GM19043 (cell line): ENCODE data around the gene RGL4.

Experiments used
- ATAC-seq: cut with Tn5 transposase; IDR thresholded peaks from one replicate; pipeline ENCODE4 v1.9.1; 2021; ENCODE audit warnings: low read depth; ENCODE audit not compliant: unreplicated experiment

The RGL4 gene

DNA sequence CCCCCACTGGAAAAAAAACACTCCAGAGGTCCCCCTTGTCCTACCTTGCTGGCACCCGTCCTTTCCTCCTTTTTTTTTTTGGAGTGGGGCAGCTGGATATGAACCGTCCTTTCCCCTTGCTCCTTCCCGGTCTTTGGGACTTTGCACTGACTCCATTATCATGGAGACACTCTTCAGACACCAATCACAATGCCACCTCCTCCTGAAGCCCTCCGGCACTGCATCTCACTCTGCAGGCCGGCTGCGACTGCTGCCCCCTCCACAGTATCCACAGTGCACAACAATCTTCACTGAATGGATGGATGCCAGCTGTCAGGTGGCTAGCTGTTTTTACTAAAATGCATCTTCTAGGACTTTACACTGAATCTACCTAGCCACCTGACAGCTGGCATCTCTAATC lies 12.7 kb upstream of the RGL4 start:
- ATAC-seq, result no peak

DNA sequence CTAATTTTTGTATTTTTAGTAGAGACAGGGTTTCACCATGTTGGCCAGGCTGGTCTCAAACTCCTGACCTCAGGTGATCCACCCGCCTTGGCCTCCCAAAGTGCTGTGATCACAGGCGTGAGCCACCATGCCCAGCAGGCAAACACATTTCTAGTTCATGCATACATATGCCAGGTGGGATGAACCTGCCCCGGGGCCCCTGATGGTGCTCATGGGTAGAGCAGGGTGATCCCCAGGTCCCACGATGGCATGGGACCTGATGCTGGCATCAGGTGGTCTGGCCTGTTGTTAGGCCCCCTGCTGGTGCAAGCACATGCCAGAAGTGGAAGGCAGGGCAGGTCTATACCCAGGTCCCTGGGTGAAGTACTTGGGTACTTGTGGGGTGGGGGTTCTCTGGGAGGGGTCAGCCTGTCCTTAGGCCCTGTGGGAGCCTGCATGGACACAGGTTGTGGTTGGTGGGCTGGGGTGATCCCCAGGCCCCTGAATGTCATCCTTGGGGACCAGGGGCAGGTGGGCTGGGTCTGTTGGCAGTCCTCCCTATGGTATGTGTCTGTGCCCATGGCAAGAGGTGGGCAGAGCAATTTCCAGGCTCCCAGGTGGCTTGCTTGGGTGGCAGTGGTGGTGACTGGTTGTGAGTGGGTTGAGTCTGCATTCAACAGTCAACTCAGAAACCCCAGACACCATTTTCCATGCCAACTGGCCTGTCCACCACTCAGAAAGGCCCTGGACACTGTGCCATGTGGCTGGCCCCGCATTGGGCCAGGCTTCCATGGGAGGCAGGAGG lies 9.6 kb upstream of the RGL4 start:
- no peak for ATAC-seq

DNA sequence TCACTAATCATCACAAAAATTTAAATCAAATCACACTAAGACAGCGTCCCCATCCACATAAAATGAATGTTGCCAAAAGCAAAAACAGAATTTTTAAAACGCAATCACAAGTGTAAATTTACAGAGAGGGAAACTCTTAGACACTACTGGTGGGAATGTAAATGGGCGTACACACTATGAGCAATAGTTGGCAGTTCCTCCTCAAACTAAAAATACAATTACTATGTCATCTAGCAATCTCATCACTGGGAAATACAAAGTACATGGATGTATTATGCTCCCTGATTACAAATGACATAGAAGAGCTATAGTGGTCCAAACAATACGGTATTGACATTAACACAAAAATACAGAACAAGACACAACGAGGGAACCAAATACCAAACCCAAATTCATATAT lies 8.7 kb upstream of the RGL4 start:
- no peak for ATAC-seq

DNA sequence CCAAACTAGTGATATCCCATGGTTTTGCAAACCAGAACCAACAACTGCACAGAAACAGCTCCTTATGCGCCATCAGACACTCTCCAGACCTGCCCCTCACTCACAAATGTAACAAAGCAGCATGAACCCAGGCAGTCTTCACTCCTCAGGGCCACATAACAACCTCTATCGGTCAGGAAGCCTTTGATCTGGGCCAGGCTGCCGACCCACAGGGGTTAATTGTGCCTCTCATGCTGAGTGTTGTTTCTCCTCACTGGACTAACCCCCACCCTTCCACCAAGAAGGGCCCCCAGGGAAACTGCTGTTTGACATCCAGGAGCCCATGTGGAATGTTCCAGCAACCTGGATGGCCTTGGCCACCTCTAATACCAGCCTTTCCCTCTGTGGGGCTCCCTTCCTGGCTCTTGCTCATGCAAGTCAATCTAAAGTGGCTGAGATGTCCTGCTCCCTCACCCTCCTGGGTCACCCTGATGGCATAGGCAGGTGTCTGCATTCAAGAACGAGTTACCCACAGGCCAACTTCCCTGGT lies 7.9 kb upstream of the RGL4 start:
- ATAC-seq, result no peak

DNA sequence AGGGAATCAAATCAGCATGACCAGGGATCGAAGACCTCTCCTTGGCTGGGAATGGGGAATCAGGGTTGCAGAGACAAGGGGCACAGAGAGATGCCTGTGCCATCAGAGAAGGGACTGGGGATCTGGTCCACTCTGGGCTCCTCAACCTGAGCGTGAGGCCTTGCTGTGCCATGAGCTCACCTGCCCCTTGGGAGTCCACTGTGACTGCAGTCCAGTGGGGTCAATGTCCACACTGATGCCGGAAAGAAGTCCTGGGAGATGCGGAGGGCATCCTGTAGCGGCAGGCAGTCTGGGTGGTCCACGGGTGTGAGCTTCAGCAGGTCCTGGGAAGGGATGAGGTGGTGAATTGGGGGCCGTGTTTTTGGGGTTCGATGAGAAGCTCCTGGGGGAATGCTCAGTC lies 7.3 kb upstream of the RGL4 start:
- no peak for ATAC-seq

DNA sequence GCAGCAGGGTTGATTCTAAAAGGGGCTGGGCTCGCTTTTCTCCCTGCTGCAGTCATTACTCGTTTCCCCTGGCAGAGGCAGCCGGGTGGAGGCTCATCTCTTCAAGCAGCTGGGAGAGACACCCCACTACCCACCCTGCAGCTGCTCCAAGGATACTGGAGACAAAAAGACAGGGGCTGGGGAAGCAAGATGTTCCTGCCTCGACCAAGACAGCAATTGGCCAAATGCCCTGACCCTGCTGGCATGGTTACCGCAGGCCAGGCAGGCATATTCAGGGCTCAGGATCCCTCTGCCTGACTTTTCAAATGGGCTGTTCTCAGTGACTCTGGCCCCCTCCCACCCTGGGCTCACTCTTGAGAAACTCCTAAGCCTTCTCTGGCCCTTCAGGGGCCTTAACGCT lies 6.8 kb upstream of the RGL4 start:
- ATAC-seq, result no peak

DNA sequence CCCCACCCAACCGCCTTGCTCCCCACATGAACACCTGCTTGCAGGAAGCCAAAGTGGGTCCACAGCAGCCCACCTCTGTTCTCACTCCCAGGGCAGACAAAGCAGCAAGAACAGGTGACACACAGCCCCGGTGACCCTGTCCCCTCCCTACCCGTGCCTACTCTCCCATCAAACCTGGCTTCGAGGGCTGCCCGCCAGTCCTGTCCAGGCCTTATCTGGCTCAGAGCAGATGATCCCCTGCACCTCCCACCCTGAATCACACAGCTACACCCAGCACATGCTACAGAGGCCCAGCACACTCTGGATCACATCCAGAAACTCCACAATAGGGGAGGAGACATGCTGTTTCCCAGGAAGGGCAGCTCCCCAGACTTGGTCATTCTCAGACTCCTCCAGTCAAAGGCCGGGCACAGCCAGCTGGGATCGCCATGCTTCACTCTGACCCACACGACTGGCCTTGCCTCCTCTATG lies 6.2 kb upstream of the RGL4 start:
- no peak for ATAC-seq

DNA sequence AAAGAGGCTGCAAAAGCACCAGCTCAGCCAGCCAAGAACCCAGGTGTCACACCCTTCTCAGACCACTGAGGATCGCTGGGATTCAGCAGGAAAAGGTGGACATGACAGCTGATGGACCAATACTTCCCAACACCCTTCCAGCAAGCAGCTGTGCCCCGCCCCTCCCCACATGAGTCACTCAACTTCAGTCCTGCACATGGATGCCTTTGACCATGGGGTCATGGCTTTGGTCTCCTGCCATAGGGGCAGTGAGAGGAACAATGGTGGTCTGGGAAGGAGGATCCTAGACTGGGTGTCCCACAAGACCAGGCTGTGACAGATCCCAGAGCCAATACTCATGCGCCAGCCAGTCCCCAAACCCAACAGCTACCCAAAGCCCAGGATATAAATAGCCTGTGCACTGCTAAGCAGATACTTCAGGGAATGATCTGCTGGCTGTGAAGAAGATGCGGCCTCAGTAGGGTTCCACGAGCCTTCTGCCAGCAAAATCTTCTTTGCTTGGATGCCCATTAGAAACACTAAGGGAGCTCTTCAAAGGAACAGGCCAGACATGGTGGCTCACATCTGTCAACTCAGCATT lies 5.5 kb upstream of the RGL4 start:
- ATAC-seq, result no peak

DNA sequence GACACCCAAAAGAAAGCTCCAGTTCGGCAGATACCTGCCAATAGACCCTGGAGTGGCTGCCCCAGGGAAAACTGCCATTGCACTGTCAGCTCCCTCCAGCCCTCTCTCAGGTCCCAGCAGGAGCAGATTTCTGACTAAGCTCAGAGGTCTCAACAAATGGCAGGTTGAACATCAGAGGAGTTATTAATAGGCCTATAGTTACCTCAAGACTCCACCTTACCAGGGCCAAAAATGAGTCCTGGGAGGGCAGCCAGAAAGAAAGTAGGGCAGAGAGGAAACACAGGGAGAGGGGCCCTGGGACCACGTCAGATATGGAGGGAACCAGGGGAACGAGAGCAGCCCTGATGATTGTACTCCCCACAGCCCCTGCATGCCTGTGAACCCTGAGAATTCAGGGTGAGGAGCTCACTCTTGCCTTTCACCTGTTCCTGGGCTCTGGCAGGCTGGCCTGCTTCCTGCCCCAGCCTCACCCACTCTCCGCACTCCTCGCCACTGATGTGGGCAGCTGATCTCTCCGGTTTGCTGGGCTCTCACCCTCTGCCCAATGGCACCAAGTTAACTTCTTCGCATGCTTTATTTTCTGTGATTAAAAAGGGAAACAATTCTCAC lies 4.3 kb upstream of the RGL4 start:
- no peak for ATAC-seq

DNA sequence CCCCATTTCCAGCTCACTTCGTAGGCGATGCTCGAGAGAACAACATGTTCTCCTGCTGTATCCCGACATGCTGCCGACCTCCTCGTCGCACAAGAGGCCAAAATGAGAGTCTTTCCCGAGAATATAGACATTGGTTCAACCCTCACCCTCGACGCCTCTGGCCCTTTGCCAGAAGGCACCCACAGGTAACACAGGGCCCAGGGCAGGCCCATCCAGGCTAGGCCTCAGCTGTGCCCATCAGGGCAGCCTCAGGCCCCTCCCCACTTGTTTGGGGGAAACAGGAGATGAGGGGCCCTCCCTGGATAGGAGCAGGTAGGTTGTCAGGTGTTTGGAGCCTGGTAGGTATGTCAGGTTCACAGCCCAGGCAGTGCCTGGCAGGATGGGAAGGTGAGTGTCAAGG lies 2.7 kb upstream of the RGL4 start:
- ATAC-seq, result no peak

DNA sequence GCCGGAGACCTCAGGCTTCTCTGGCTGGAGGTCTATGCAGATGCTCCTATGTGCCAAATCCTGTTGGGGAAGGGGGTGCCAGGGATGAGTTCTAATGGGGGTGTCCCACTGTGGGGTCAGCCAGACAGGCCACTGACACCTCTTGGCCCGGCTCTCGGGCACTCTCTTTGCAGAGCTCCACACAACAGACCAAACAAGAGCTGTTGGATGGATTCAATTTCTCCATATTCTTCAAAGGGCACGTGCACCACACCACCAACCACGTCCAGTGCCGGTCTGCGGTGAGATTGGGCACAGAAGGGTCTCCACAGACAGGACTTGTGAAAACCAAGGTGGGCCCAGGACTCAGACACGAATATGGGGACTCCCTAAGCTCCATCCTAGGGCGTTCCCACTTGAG lies 2.2 kb upstream of the RGL4 start:
- no peak for ATAC-seq

DNA sequence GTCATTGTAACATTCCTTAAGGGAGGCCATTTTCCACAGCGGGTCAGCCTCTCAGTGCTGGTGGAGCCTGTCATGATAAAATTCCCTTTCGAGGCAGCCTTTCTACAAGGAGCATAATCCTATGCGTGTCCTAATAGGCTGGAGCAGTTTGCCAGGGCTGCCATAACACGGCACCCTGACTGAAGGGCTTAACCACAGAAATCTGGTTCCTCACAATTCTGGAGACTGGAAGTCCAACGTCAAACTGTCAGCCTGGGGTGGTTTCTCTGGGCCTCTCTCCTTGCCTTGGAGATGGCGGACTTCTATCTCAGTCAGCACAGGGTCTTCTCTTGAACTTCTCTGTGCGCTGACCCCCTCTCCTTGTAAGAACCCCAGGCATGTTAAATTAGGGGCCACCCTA lies 1.4 kb upstream of the RGL4 start:
- no peak for ATAC-seq

DNA sequence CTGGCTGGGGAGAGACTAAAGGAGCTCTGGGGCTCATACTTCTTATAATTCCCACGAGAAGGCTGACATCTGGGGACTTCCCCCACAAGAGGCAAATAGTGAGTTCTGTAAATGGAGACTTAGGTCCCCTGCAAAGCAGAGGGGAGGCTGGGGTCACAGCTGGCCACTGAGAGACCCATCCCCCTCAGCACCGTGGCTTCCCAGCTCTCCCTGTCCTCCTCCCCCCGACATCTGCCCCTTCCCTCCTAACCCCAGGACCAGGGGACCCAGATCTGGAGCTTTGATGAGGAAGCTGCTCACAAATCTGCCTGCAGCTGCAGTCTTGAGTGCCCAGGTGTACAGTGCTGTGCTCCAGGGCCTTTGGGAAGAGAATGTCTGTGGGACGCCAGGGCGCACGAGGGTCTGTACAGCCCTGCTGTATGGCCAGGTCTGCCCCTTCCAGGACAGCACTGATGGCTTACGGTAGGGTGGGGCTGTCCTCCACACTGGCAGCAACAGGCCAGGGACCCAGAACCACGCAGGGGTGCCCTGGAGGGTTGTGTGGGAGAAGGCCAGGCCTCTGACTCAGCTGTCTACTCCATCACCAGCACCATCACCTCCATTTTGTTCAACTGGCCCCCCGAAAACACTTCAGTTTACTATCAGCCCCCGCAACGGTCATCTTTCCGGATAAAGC lies 1.1 kb downstream of the RGL4 start:
- ATAC-seq, result no peak

DNA sequence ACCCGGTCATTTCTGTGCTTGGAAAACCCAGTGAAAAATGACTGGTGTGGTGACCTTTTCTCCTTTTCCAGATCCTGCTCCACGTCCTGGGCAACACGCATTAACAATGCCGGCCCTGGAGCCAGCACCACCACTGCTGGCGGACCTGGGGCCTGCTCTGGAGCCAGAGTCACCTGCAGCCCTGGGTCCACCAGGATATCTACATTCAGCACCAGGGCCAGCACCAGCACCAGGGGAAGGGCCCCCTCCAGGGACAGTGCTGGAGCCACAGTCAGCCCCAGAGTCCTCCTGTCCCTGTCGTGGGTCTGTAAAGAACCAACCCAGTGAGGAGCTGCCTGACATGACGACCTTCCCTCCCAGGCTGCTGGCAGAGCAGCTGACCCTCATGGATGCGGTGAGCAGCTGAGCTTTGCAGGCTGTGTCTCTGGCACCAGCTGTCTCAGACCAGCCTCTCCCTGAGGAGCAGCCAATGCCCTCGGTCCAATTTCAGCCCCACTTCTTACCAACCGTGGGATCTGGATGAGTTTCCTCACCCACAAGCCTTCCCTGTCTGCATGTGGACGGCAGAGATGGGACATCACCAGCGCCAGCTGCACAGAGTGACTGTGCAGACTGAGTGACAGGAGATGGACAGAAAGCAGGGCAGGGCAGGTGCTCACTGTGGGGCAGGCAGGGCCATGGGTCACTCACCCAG lies 1.9 kb downstream of the RGL4 start:
- ATAC-seq, result no peak

DNA sequence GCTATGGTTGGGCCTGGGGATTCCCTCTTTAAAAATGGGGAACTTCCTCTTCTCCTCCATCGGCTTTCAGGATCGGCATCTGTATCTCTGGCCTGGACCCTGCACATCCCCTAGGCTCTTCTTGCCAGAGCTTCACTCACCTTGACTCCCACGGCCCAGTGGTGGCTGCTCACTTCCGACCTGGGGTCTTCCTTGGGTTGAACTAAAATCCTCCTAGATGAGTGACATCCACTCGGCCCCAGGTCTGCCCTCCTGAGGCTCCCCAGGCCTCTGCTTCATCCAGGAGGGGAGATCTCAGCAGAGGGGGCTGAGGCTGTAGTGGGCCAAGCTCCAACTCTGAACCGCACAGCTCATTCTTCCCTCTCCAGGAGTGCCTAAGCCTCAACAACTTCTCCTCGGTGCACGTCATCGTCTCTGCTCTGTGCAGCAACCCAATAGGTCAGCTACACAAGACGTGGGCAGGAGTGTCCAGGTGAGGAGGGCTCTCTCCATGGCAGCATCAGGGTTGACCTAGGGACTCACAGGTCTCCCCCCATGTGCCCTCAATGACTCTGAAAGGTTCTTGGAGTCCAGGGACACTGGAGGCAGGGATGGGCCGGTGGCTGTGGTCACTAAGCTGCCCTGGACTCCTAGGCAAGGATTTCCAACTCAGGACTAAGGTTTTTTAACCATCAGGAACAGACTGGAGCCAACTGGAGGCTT lies 3.3 kb downstream of the RGL4 start:
- no peak for ATAC-seq

DNA sequence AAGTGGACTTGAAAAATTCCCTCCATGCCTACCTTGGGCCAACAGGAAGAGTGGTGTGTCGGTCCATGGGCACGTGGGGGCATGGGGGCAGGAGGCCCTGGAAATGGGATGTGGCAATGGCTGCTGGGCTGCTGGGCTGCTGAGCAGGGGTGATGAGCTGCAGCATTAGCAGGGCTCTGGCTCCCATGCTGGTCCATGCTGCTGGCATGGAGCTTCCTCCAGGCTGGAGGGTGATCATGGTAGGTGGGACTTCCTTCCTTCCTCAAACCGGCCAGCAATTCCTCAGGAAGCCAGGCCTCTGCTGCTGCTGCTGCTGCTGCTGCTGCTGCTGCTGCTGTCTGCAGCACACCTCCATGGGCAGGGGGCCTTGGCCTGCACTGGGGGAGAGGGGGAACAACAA lies 4.3 kb downstream of the RGL4 start:
- no peak for ATAC-seq

DNA sequence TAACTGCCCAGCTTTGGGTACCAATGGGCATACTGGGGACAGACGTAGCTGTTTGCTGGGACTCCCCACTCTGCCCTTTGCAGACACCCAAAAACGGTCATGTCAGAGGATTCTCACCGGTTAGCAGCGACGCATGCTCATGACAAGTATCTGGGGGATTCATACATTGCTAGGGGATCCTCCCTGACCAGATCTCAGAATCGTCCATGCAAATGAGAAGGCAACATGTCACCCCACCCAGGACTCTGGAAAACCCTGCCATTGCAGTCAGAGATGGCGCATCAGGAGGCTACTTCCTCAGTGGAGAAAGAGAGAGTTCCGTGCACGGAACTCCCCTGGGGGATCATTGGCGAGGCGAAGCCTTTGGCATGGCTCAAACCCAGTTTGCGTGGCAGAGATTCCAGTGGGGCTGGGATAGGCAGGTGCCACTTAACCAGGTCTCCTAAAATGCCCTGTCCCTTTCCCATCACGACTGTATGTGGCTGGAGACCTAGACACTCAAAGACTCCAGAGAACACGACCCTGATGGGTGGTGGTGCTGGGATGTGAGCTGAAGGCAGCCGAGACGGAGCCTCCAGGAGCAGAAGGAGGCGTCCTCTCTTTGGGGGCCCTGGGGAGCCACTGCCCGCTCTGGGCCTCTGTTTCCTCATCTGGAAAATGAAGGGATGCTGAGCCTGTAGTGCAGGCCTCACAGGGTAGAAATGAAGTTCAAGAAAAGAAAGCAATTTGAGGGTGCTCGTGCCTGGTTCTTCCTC lies 4.9 kb downstream of the RGL4 start:
- ATAC-seq, result no peak

DNA sequence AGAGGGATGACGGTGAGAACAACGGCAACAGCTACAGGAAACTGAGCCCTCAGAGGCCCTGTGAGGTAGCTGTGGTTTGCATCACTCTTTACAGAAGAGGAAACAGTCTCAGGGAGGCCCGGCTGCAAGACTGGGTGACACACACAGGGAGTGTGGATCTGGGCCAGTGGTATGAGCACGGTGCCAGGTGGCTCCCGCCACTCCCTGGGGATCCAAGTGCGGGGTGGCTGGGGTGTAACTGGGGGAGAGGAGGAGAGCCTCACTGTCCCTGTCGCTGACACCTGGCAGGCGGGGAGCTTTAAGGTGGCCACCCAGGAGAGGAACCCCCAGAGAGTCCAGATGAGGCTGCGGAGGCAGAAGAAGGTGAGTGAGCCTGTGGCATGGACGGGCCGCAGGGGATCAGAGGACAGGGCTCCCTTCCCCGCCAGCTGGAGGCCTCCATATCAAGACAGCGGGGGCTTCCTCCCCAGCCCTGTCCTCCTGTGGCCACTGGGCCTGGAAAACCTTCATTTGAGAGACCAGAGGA lies 5.6 kb downstream of the RGL4 start:
- ATAC-seq, result peak; percentile 89
